H1 (cell line): ENCODE results near the gene TGFB1I1.

Source experiments
- BRCA1 ChIP-seq: IDR thresholded peaks from 2 replicates; pipeline ENCODE4 v1.6.1; 2012; ENCODE audit warnings: low read depth, low read length, improper control_type of control experiment
- CHD2 ChIP-seq: IDR thresholded peaks from 2 replicates; pipeline ENCODE4 v1.6.1; 2012; ENCODE audit warnings: low read length, improper control_type of control experiment
- EZH2 ChIP-seq: fragments of 200-600 bp; sonication (generic); IDR thresholded peaks from 2 replicates; pipeline ENCODE4 v1.7.1; 2012; ENCODE audit warnings: low read depth, mild to moderate bottlenecking, moderate library complexity, low read length, inconsistent platforms; ENCODE audit not compliant: severe bottlenecking
- POLR2AphosphoS5 ChIP-seq: IDR thresholded peaks from 2 replicates; pipeline ENCODE4 v1.6.1; 2011; ENCODE audit warnings: low read depth, low read length
- SP2 ChIP-seq: IDR thresholded peaks from 2 replicates; pipeline ENCODE4 v1.6.1; 2012; ENCODE audit warnings: mild to moderate bottlenecking, low read length, inconsistent platforms
- TF ChIP-seq, protein P1 (sequence below), 3 experiments: IDR thresholded peaks; 1 replicate in 2 of 3; 2 replicates in 1 of 3; pipeline versions ENCODE4 v1.5.1 to v1.6.1; 2011; ENCODE audit warnings: low read length in 3 of 3, mild to moderate bottlenecking in 3 of 3, inconsistent platforms in 2 of 3, low read depth in 1 of 3, moderate library complexity in 1 of 3; ENCODE audit not compliant: insufficient read depth in 1 of 3; ENCODE audit errors: control extremely low read depth in 1 of 3
- TF ChIP-seq, protein P2 (sequence below): IDR thresholded peaks from 2 replicates; pipeline ENCODE4 v1.6.1; 2012; ENCODE audit warnings: inconsistent platforms

DNA sequence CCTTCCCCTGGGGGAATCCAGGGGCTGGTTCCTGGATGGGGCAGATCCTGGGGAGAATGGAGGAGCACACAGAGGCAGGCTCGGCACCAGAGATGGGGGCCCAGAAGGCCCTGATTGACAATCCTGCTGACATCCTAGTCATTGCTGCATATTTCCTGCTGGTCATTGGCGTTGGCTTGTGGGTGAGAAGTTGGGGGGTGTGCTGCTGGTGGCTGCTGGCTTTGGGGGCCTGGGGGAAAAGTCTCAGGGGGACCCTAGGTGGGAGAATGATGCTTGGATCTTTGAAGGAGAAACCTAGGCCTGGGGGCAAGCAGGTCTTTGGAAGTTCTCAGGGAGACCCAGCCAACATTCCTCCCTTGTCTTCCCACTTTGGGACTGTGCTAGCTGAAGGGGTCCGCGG is 11.1 kb downstream of the TGFB1I1 start, which contains the start of gene SLC5A2:
- TF ChIP-seq, protein P1, sequence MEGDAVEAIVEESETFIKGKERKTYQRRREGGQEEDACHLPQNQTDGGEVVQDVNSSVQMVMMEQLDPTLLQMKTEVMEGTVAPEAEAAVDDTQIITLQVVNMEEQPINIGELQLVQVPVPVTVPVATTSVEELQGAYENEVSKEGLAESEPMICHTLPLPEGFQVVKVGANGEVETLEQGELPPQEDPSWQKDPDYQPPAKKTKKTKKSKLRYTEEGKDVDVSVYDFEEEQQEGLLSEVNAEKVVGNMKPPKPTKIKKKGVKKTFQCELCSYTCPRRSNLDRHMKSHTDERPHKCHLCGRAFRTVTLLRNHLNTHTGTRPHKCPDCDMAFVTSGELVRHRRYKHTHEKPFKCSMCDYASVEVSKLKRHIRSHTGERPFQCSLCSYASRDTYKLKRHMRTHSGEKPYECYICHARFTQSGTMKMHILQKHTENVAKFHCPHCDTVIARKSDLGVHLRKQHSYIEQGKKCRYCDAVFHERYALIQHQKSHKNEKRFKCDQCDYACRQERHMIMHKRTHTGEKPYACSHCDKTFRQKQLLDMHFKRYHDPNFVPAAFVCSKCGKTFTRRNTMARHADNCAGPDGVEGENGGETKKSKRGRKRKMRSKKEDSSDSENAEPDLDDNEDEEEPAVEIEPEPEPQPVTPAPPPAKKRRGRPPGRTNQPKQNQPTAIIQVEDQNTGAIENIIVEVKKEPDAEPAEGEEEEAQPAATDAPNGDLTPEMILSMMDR (IDR thresholded peaks at IDR 0.05; ENCODE audit: control extremely low read depth in 1 of 3, insufficient read depth in 1 of 3, low read depth in 1 of 3, low read length in 3 of 3): no peak
- TF ChIP-seq, protein P2, sequence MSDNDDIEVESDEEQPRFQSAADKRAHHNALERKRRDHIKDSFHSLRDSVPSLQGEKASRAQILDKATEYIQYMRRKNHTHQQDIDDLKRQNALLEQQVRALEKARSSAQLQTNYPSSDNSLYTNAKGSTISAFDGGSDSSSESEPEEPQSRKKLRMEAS: no peak
- no peak for TF ChIP-seq SP2
- TF ChIP-seq EZH2: no peak
- no peak for TF ChIP-seq POLR2AphosphoS5
- TF ChIP-seq CHD2: no peak
- TF ChIP-seq BRCA1: no peak
